Measurements from ENCODE around the gene GPR137C.

Gene GPR137C

GRCh38 chr14:52683985-52684520 lies 131.4 kb downstream of the GPR137C start:
- TF ChIP-seq CTCF (IDR thresholded peaks at IDR 0.05; ENCODE audit: borderline replicate concordance, extremely low read depth, low read length, poor library complexity, severe bottlenecking) = no peak
- no peak for TF ChIP-seq EZH2 (IDR thresholded peaks at IDR 0.05; ENCODE audit: borderline replicate concordance, low read depth, low read length, severe bottlenecking)
- no peak overlapping the region for H3K27ac ChIP-seq (ENCODE audit: low read length)
- ATAC-seq (ENCODE audit: insufficient read depth, low read depth) = peak; percentile 33; the same call in 1 of the 3 replicates
- peaks cover 37% of the 10 kb centered on the region; the same call in 1 of the 2 replicates for H4K20me1 ChIP-seq (ENCODE audit: insufficient read depth, low read length)
- peaks cover 7% of the 10 kb centered on the region for H3K4me1 ChIP-seq (ENCODE audit: insufficient read depth, low read length)
- DNase-seq = no peak
- H3K36me3 ChIP-seq (ENCODE audit: insufficient read depth, low read length) = peaks cover 24% of the 10 kb centered on the region
- H3K27me3 ChIP-seq (ENCODE audit: insufficient read depth, low read length, poor library complexity) = no peaks in the 10 kb centered on the region
- no peak overlapping the region for H2AFZ ChIP-seq (ENCODE audit: low read depth, low read length)
- peaks cover 71% of the 10 kb centered on the region for H3K79me2 ChIP-seq (ENCODE audit: insufficient read depth, low read length)
- H3K9me3 ChIP-seq (ENCODE audit: insufficient read depth, low read length, severe bottlenecking) = no peaks in the 10 kb centered on the region
- H3K4me2 ChIP-seq (ENCODE audit: insufficient read depth, low read length) = no peak overlapping the region
- H3K9ac ChIP-seq (ENCODE audit: low read depth, low read length) = no peak overlapping the region
- no peak overlapping the region for H3K4me3 ChIP-seq (ENCODE audit: low read depth in 1 of 2, low read length in 2 of 2)

- Histone ChIP-seq H2AFZ (ENCODE audit: low read depth, low read length) (no peak overlapping the region), H3K9me3 (ENCODE audit: insufficient read depth, low read length, severe bottlenecking) (no peaks in the 10 kb centered on the region), H3K4me2 (ENCODE audit: insufficient read depth, low read length) (no peak overlapping the region), H3K9ac (ENCODE audit: low read depth, low read length) (no peak overlapping the region), H3K4me1 (ENCODE audit: insufficient read depth, low read length) (peaks cover 7% of the 10 kb centered on the region), H3K27me3 (ENCODE audit: insufficient read depth, low read length, poor library complexity) (no peaks in the 10 kb centered on the region), H3K4me3 (ENCODE audit: low read depth in 1 of 2, low read length in 2 of 2) (no peak overlapping the region), H3K79me2 (ENCODE audit: insufficient read depth, low read length) (peaks cover 92% of the 10 kb centered on the region), H4K20me1 (ENCODE audit: insufficient read depth, low read length) (peaks cover 43% of the 10 kb centered on the region), H3K27ac (ENCODE audit: low read length) (no peak overlapping the region), H3K36me3 (ENCODE audit: insufficient read depth, low read length) (peaks cover 11% of the 10 kb centered on the region)
- no peak for ATAC-seq (ENCODE audit: insufficient read depth, low read depth)
- no peak for TF ChIP-seq EZH2 (IDR thresholded peaks at IDR 0.05; ENCODE audit: borderline replicate concordance, low read depth, low read length, severe bottlenecking)
- TF ChIP-seq CTCF (IDR thresholded peaks at IDR 0.05; ENCODE audit: borderline replicate concordance, extremely low read depth, low read length, poor library complexity, severe bottlenecking) = no peak
- no peak for DNase-seq
Measured at GRCh38 chr14:52686176-52686575, 133.5 kb downstream of the GPR137C start.
